GM18868 (cell line): ENCODE data around the gene TRIM32.
"Not testable (repeated sequence)": the region's sequence is repeated elsewhere in the genome, so short reads cannot be mapped to it uniquely, and the experiment has no call there.

Experiments
- ATAC-seq: cut with Tn5 transposase; IDR thresholded peaks from one replicate; pipeline ENCODE4 v1.9.1; 2021; ENCODE audit warnings: mild to moderate bottlenecking, moderate library complexity; ENCODE audit not compliant: unreplicated experiment

Gene TRIM32

DNA sequence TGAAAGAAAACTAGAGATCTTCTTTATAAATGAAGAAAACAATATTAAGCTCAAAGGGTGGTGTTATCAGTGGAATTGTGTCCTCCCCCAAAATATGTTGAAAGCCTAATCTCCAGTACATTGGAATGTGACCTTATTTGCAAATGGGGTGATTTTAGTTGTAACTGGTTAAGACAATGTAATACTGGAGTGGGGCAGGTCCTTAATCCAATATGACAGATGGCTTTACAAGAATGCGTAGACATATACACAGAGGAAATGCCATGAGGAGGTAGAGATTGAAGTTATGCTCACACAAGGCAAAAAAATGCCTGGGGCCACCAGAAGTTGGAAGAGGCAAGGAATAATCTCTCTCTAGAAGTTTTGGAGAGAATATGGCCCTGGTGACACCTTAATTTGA is 13.7 kb upstream of the TRIM32 start:
- ATAC-seq: no peak

DNA sequence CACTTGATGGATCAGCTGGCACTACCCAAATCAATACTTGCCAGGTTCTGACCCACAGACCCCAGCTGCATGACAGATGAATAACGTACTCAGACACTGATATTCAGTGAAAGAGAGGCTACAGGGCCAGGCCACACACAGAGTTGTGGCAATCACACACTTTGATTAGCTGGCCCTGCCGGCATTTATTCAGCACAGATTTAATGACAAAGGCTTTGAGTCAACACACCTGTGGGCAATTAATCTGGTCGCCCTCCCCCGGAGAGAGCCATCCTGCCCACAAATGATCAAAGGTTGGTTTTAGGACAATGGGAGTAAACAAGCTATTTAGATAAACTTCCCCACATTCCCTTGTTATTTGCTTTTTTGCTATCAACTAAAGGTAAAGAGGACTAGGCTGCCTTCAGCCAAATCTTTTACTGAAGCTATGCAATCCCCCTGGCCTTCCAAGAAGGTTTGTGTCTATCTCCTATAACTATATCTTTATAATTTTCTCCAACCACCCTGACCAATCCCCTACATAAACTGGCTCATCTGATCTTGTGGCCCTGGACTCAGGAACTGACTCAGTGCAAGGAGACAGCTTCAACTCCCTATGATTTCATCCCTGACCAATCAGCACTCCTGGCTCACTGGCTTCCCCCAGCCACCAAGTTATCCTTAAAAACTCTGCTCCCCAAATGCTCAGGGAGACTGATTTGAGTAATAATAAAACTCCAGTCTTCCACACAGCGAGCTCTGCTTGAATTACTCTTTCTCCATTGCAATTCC is 12.7 kb upstream of the TRIM32 start:
- no peak for ATAC-seq

DNA sequence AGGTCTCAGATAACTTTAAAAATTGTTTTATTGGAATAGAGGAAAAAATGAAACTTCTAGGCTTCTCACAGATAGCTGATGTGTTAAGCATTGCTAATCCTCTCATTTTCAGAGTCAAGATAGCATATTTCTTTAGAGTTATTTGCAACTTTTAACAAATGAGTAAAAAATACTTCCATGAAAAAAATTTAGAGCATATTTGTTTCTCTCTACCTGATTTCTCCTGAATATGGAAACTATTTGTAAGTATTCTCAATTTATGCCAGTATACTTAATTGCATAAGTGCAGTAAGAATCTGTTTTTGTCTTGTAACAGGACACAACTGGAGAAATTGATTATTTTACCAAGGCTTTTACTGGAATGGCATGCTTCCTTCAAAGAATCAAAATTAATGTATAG is 3.6 kb upstream of the TRIM32 start:
- ATAC-seq: no peak

DNA sequence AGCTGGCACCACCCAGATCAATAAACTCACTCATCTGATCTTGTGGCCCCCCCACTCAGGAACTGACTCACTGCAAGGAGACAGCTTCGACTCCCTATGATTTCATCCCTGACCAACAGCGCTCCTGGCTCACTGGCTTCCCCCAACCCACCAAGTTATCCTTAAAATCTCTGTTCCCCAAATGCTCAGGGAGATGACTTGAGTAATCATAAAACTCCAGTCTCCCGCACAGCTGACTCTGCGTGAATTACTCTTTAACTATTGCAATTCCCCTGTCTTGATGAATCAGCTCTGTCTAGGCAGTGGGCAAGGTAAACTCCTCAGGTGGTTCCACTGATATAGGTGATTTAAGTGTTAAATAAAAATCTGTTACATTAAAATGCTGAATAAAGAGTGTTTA is 1.9 kb upstream of the TRIM32 start:
- no peak for ATAC-seq

DNA sequence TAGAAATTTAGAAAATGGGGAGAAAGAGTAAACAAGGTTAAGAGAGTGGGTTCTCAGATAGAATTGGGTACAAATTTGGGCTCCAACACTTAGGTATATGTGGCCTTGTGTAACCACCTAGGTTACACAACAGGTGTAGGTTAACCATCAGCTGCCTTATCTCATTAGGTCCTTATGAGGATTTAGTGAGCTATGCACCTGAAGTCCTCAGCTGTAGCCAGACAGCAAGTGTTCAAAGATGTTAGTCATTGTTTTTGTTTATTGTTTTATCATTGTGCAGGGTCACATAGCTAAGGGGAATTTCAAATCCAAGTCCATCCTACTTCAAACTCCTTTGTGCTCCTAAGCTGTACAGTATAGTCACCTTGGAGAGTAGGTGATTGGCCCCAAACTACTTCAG is 970 bp upstream of the TRIM32 start:
- no peak for ATAC-seq

DNA sequence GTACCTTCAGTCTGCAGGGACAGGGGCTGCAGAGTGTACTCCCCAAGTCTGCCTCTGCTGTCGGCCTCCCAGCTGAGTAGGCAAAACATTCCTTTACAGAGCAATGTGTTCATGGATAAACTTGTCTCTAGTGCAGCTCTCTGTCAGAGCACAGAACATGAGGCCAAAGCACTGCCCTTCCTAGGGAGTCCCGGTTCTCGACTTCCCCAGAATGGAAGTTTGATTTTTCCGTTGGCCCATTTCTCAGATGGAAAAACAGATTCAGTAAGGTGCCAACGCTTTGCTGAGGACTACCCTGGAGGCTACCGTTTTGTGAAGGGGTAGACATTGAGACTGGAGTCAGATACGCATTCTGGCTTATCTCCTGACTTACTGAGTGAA is 422 bp upstream of the TRIM32 start:
- ATAC-seq: peak; percentile 45

DNA sequence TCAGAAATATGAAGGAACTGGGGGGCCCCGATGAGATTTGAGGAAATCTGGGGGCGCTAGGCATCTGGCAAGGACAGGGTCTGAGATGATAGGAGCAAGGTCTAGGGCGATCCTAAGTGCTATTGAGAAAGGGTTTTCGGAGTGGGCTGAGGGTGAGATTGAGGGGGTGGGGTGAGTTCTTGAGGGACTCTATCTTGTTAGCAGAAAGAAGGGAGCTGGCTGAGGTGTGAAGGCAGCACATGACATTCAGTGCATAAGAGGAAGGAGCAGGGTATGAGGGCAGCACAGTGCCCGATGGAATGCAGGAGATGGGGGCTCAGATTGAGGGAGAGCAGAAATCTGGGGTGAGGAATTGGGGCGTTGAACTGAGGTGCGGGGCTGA is 640 bp downstream of the TRIM32 start:
- peak; percentile 4 for ATAC-seq

DNA sequence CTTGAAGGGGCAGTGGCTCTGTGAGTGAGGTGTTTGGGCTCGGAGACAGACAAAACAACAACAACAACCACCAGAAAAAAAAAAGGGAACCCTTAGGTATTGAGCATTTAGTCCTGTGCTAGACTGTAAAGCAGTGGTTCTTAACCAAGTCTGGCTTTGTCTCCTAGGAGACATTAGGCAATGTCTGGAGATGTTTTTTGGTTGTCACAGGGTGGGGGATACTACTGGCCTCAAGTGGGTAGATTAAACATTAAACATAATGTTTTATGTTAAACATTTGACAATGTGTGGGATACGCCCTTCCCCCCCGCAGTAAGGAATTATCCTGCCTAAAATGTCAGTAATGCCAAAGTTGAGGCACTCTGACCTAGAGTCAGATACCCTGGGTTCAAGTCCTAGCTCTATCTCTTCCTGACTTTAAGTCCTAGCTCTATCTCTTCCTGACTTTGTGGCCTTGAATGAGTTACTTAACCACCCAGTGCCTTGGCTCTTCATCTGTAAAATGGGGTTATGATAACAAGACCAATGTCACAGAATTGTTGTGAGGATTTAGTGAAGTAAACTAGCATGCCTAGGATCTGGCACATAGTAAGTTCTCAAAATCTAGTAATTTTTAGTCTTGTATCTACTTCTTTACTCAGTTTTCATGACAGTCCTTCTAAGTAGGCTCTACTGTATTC is 1.8 kb downstream of the TRIM32 start:
- ATAC-seq: no peak

DNA sequence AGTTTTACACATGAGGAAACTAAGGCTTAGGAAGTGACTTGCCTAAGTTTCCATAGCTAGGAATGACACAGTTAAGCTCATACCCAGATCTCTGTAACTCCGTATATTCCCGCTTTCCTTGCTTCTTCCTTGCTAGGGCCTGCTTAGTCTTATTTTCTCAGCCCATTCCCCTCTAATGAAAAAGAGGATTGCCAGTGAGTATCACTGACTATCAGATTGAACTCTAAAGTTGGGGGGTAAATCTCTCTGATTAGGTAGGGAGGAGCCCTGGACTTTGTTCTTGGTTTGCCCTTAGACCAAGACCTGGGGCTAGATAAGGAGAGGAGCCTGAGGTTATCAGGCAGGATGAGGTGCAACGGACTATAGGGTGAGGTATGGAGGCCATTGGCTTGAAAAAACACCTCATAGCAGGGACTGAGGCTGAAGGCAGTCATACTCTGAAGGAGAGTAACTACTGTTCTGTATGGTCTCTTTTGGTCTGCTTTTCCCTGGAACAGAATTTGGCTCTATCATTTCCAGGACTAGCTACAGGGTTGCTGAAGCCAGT is 2.5 kb downstream of the TRIM32 start:
- no peak for ATAC-seq

DNA sequence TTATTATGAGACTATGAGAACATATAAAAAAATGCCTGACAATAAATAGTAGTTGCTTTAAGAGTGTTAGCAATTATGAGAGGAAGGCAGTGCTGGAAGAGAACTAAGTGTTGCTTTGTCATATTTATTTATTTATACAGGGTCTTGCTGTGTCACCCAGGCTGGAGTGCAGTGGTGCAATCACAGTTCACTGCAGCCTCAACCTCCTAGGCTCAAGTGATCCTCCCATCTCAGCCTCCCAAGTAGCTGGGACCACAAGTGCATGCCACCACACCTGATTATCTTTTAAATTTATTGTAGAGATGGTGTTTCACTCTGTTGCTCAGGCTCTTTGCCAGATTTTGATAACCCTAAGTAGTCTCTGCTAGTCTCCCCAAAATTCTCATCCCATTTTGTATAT is 3.7 kb downstream of the TRIM32 start:
- not testable (repeated sequence) for ATAC-seq

DNA sequence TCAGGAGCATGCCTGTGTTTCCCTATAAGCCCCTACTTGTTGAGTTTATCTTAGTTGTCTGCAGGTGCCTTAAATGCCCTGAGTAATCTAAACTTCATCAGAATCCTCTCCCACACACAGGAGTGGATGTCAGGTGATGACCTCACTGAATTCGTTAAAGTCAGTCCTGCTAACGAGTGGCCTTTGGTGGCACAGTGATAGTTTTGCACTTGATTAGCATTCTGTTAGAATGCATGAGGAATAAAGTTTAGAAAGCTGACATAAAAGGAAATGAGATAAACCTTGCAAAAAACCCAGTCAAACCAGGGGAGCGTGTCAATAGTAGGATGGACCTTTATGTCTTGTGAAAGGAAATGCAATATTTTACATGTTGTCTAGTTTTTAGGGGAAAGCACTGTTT is 4.5 kb downstream of the TRIM32 start:
- no peak for ATAC-seq

DNA sequence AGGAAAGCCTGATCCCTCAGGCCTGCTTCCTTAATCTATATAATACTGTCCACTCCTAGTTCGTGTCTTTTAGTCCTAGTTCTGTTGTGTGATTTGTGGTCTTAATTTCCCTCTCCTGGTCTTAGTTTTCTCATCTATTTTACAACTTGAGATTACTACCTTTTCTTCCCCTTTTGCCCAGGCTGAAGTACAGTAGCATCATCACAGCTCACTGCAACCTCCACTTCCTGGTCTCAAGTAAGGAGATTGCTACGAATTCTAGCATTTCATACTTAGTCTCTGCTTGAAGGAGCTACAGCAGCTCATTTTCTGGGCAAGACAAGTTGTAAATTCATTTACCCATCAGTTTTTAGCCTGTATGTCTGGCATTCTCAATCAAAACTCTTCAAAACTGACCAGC is 5.5 kb downstream of the TRIM32 start:
- ATAC-seq: peak; percentile 29

DNA sequence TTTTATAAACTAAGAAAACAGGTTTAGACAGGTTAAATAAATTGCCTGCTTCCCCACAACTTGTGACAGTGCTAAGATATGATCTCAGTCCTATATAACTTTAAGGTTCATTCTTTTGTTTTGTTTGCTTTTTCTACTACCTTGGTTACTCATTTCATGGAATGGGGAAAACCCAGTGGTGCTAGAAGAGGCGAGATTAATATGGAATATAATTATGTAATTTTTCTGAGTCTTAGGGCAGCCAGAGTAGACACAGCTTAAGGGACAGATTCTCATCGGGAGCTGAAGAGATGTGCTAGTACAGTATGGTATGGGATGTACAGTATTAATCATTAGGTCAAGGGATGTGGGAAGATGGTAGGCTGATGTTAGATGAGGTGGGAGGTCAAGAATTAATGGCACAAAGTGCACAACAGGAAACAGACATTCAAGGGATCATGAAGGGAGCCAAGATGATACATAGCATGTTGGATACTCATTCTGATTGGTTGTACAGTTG is 6.2 kb downstream of the TRIM32 start:
- peak; percentile 39 for ATAC-seq

DNA sequence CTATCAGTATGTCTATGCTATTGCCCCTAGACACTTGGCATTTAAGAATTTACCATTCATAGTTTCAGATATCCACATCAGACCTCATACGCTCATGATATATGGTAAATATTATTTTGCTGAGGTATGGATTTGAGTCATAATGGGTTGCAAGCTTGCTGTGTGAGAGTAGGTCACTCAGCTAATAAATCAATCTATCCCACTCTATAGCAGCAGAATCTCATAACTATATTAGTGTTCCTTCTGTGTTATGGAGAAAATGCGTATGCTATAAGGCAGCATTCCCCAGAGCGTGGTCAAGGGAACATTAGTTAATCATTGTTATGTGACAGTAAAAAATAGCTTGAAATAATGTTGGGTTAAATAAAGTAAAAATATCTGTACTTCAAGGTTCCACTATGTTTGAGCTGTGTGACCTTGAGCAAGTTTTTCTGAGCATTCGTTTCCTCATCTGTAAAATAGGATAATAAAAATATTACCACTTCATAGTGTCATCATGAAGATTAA is 7.7 kb downstream of the TRIM32 start:
- ATAC-seq: no peak

DNA sequence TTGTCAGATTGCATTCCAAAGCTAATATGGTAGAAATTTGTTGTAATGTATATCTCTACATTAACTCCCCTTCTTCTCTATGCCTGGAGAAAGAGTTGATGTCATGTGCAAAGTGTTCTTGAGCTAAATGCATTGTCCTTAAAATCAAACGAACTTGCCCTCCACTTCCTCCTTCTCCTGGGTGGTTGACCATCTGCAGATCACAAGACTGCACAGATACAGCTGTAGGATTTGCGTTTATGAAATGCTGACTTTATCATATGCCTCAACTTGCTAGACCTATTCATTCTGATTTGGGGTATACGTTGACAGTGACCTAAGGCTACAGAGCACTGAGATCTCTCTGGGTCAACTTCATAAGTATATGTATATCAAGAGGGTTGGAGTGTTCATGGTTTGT is 8.3 kb downstream of the TRIM32 start:
- no peak for ATAC-seq

DNA sequence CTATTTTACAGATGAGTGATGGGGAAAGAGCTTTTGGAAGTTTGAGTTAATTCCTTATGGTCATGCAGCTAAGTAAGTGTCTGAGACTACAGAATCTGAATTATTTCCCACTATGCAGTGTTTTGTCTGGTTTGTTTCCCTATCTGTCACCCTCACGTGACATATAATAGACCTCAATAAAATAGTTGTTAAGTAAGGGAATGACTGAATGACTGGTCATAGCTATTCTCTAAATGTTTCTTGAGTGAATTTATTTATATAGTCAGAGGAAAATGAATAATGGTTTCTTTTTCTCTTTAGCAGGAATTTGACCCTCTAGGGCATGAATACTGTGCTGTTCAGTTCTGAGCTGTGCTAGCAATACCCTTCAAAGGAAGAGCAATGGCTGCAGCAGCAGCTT is 10.3 kb downstream of the TRIM32 start:
- ATAC-seq: no peak

DNA sequence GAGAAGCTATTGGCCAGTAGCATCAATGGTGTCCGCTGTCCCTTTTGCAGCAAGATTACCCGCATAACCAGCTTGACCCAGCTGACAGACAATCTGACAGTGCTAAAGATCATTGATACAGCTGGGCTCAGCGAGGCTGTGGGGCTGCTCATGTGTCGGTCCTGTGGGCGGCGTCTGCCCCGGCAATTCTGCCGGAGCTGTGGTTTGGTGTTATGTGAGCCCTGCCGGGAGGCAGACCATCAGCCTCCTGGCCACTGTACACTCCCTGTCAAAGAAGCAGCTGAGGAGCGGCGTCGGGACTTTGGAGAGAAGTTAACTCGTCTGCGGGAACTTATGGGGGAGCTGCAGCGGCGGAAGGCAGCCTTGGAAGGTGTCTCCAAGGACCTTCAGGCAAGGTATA is 10.8 kb downstream of the TRIM32 start:
- no peak for ATAC-seq

DNA sequence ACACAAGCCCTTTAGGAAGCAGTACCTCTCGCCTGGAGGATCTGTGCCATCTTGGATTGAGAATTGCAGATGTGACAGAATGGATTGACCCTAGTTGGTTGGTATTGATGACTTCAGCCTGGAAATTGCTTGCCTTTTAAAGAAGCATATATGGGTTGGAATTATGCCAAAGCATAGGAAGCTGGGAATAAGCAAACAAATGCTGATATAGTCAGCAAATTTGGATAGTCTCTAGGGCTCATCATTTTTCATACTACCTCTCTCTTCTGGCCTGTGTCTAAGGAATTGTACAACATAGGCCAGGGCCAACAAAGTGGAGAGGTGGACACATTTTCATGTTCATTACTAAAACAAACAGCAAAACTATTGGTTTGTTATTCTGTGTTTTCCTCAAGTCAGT is 13.2 kb downstream of the TRIM32 start:
- ATAC-seq: no peak

DNA sequence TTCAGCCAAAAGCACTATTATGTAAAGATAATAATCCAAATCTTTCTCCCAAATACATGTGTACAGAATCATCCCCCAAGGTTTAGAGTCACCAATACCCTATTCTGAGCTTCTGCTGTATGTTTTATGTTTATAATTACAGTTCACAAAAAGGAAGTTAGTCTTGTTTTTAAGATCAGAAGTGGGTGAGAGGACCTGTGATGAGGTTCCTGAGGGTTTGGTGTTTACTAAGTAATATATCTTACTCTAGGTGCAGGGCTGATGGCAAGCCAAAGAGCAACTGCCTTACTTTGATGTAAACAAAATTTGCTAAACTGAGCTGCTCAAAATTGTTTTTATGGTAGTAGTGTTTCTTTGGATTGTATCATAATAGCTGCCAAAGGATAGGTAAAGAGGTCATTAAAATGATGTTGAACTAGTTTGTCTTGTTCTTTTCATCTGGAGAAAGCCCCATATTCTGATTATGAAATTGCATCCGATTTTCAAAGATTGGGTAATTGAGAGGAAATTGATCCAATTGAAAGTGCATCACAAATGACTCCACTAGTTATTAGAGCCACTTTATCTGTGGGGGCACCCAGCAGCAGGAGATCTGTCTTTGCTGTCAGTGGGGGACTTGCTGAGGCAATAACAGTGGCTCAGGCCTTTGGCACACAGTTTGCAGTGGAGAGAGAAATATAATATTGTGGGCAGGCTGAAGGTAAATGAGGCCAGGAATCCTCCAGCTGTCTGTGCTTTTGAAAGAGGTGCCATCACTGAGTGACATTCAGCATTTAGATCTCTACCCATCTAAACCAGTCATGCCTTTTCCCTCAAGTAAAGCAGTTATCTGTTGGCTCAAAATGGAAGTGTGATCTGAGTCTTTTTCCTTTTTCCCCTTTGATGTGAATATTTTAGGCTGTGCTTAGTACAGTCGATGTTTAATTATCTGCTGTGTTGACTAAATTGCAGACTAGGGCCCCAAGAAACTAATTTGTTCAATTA is 14.1 kb downstream of the TRIM32 start:
- peak; percentile 46 for ATAC-seq

DNA sequence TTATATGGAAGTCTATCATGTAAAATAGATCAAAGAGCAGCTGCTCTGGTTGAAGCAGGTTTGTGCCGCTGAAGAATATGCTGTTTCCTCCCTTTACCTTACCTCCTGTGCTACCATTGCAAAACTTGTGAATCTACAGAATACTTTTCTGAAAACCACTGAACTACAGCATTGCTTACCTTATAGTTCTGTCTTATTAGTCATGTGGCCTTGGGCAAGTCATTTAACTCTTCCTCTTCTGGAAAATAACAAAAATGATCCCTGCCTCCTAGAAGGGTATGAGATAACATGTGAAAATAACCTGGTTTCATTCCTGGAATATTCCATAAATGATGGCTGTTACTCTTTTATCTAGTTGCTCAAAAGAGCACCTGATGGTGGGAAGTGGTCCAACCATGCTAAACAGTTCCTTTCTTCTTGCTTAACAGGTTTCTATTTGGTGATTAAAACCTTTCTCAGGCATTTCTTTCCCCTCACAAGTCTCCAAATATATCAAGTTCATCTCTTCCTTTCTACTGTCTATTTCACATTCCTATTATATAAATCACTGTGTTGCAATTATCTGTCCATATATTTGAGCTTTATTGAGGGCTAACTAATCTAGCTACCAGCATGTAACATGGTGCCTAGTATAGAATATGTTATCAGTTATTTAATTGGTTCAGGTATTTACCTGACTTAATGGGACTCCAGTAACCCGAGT is 15.0 kb downstream of the TRIM32 start:
- no peak for ATAC-seq
